Amniotic stem cell (primary cell): ENCODE measurements around the gene MPRIP.

Experiments
- DNase-seq: peaks from one replicate; lab custom pipeline; 2025; lab: John Stamatoyannopoulos, UW

The MPRIP gene

GRCh38 chr17:17088086-17088485, 45.8 kb downstream of the MPRIP start:
- DNase-seq: no peak

- no peak for DNase-seq
These were observed 46.6 kb downstream of the MPRIP start for GRCh38 chr17:17088541-17089525.

GRCh38 chr17:17089796-17090641, 47.8 kb downstream of the MPRIP start:
- no peak for DNase-seq

- DNase-seq: no peak
These were observed 48.4 kb downstream of the MPRIP start for GRCh38 chr17:17090642-17091103.

GRCh38 chr17:17091276-17091675, 49.0 kb downstream of the MPRIP start:
- no peak for DNase-seq

- DNase-seq: no peak
These were observed 49.8 kb downstream of the MPRIP start for GRCh38 chr17:17091856-17092756.

- no peak for DNase-seq
These were observed 51.5 kb downstream of the MPRIP start for GRCh38 chr17:17093764-17094163.

GRCh38 chr17:17096438-17097178, 54.4 kb downstream of the MPRIP start:
- no peak for DNase-seq

GRCh38 chr17:17097763-17098345, 55.6 kb downstream of the MPRIP start:
- DNase-seq: no peak

GRCh38 chr17:17098551-17099179, 56.4 kb downstream of the MPRIP start:
- no peak for DNase-seq

GRCh38 chr17:17102176-17102575, 59.9 kb downstream of the MPRIP start:
- DNase-seq: no peak

GRCh38 chr17:17103160-17103559, 60.9 kb downstream of the MPRIP start:
- DNase-seq: no peak

GRCh38 chr17:17104036-17104435, 61.8 kb downstream of the MPRIP start:
- no peak for DNase-seq

- DNase-seq: no peak
These were observed 62.2 kb downstream of the MPRIP start for GRCh38 chr17:17104494-17104893.

GRCh38 chr17:17105976-17106375, 63.7 kb downstream of the MPRIP start:
- DNase-seq: no peak

- DNase-seq: no peak
These were observed 64.5 kb downstream of the MPRIP start for GRCh38 chr17:17106756-17107155.

GRCh38 chr17:17107281-17107680, 65.0 kb downstream of the MPRIP start:
- no peak for DNase-seq

GRCh38 chr17:17107891-17108431, 65.7 kb downstream of the MPRIP start:
- DNase-seq: no peak

GRCh38 chr17:17108451-17109049, 66.3 kb downstream of the MPRIP start:
- no peak for DNase-seq
